Endodermal cell (in vitro differentiated cells): ENCODE data around the gene LTBP2. TPM values are rescaled to one million over a fixed set of nuclear protein-coding genes. Genes with fewer than 3 reads are reported as not detected.
A peak's percentile ranks its signal among the peaks of the same experiment; 100 is the strongest.

Experiments used
- DNase-seq: peaks from one replicate; pipeline ENCODE4 v3.0.0-alpha.2; 2017
- H3K27ac ChIP-seq: 2 replicates; pipeline ENCODE4 v1.5.1; 2013; ENCODE audit warnings: mild to moderate bottlenecking, low read depth, low read length, moderate library complexity
- H3K27me3 ChIP-seq: 2 replicates; pipeline ENCODE4 v1.6.1; 2013; ENCODE audit warnings: mild to moderate bottlenecking, low read length, moderate library complexity; ENCODE audit not compliant: insufficient read depth, control insufficient read depth, poor library complexity, severe bottlenecking
- H3K36me3 ChIP-seq: 2 replicates; pipeline ENCODE4 v1.7.0; 2013; ENCODE audit warnings: mild to moderate bottlenecking, low read length, moderate library complexity; ENCODE audit not compliant: control insufficient read depth, insufficient read depth
- H3K4me1 ChIP-seq: one replicate; pipeline ENCODE4 v1.7.0; 2013; ENCODE audit warnings: low read length; ENCODE audit not compliant: control insufficient read depth, insufficient read depth
- H3K4me3 ChIP-seq: 2 replicates; pipeline ENCODE4 v1.5.1; 2013; ENCODE audit warnings: mild to moderate bottlenecking, low read length, moderate library complexity
- H3K9ac ChIP-seq: 2 replicates; pipeline ENCODE4 v1.6.1; 2013; ENCODE audit warnings: mild to moderate bottlenecking, low read length, moderate library complexity; ENCODE audit not compliant: poor library complexity, severe bottlenecking; ENCODE audit errors: extremely low read depth
- H3K9me3 ChIP-seq: 2 replicates; pipeline ENCODE4 v1.6.1; 2013; ENCODE audit warnings: mild to moderate bottlenecking, low read length, moderate library complexity; ENCODE audit not compliant: control insufficient read depth
- H3K27ac Mint-ChIP-seq: 2 replicates; pipeline ENCODE4 v1.8.0; 2020; ENCODE audit warnings: mixed read lengths
- H3K27me3 Mint-ChIP-seq: 2 replicates; pipeline ENCODE4 v1.8.0; 2021; ENCODE audit warnings: mild to moderate bottlenecking, mixed read lengths; ENCODE audit not compliant: insufficient read depth
- H3K36me3 Mint-ChIP-seq: 2 replicates; pipeline ENCODE4 v1.8.0; 2020; ENCODE audit warnings: low read depth, mixed read lengths
- H3K4me1 Mint-ChIP-seq: 2 replicates; pipeline ENCODE4 v1.8.0; 2020; ENCODE audit warnings: mixed read lengths
- H3K4me3 Mint-ChIP-seq: 2 replicates; pipeline ENCODE4 v1.8.0; 2020; ENCODE audit warnings: mild to moderate bottlenecking, moderate library complexity, mixed read lengths
- H3K9me3 Mint-ChIP-seq: 2 replicates; pipeline ENCODE4 v1.8.0; 2020; ENCODE audit warnings: mild to moderate bottlenecking, mixed read lengths
- CTCF ChIP-seq: fragments of 200-600 bp; sonication (generic); conservative IDR thresholded peaks from 2 replicates; pipeline ENCODE4 v1.5.0; 2021; ENCODE audit warnings: antibody characterized with exemption, mild to moderate bottlenecking
- WGBS, 2 experiments: methylation state at CpG; one replicate each; pipeline versions ENCODE4 v1.1.5 to v1.1.7; 2013; ENCODE audit warnings: missing lambda C conversion rate in 2 of 2, mixed read lengths in 1 of 2; ENCODE audit not compliant: insufficient coverage in 1 of 2, insufficient read length in 1 of 2; 5-methylcytosine and 5-hydroxymethylcytosine counted together
- total RNA-seq, 2 donors: library from RNA; stranded (reverse); fragmentation: NEBNext Ultra II Directional in 1 of 2; extraction: Animal tissue kit (Norgen Biotek cat#: 25700) in 1 of 2; gene quantifications; 2 replicates in 1 of 2; 3 replicates in 1 of 2; pipeline ENCODE4 v1.2.1, GENCODE V29; 2021

The LTBP2 gene
- total RNA-seq, 2 donors from 2014 or later = 1.7 to 2.9 TPM

GRCh38 chr14:74584951-74585350 is 27.1 kb downstream of the LTBP2 start:
- Histone ChIP-seq H3K27me3 (no peaks in the 10 kb centered on the region), H3K4me3 (no peak overlapping the region), H3K9ac (no peak overlapping the region), H3K9me3 (no peaks in the 10 kb centered on the region), H3K27ac (no peak overlapping the region), H3K36me3 (no peaks in the 10 kb centered on the region), H3K4me1 (no peaks in the 10 kb centered on the region)
- Mint-ChIP-seq H3K4me1 (no peaks in the 10 kb centered on the region), H3K4me3 (no peak overlapping the region), H3K27ac (no peak overlapping the region), H3K36me3 (no peaks in the 10 kb centered on the region), H3K9me3 (no peaks in the 10 kb centered on the region), H3K27me3 (peaks cover 1% of the 10 kb centered on the region)
- TF ChIP-seq CTCF = no peak
- 79 to 90% methylated on average over 3 of the region's 5 CpGs for WGBS, 2 experiments
- no peak for DNase-seq

- Mint-ChIP-seq H3K4me1 (no peaks in the 10 kb centered on the region), H3K9me3 (no peaks in the 10 kb centered on the region), H3K27ac (no peak overlapping the region), H3K4me3 (no peak overlapping the region), H3K36me3 (no peaks in the 10 kb centered on the region), H3K27me3 (peaks cover 1% of the 10 kb centered on the region)
- Histone ChIP-seq H3K9ac (no peak overlapping the region), H3K4me3 (no peak overlapping the region), H3K27ac (no peak overlapping the region), H3K27me3 (no peaks in the 10 kb centered on the region), H3K36me3 (no peaks in the 10 kb centered on the region), H3K4me1 (no peaks in the 10 kb centered on the region), H3K9me3 (no peaks in the 10 kb centered on the region)
- WGBS, 2 experiments = 89 to 95% methylated on average over 4 to 6 of the region's 6 CpGs
- TF ChIP-seq CTCF = no peak
- DNase-seq = peak; percentile 58
Measured at GRCh38 chr14:74583689-74584434, 28.2 kb downstream of the LTBP2 start.

- H3K36me3 Mint-ChIP-seq = no peaks in the 10 kb centered on the region
- no peak for DNase-seq
- no peaks in the 10 kb centered on the region for H3K9me3 Mint-ChIP-seq
- H3K27me3 Mint-ChIP-seq = peaks cover 1% of the 10 kb centered on the region
- Histone ChIP-seq H3K36me3 (no peaks in the 10 kb centered on the region), H3K4me3 (no peak overlapping the region), H3K9ac (no peak overlapping the region), H3K9me3 (no peaks in the 10 kb centered on the region), H3K4me1 (no peaks in the 10 kb centered on the region), H3K27ac (no peak overlapping the region), H3K27me3 (no peaks in the 10 kb centered on the region)
- no peak overlapping the region for H3K4me3 Mint-ChIP-seq
- no peaks in the 10 kb centered on the region for H3K4me1 Mint-ChIP-seq
- no peak overlapping the region for H3K27ac Mint-ChIP-seq
- TF ChIP-seq CTCF = no peak
- WGBS, 2 experiments = 68 to 100% methylated on average over 1 of the region's 1 CpG
Measured at GRCh38 chr14:74582910-74583581, 29.0 kb downstream of the LTBP2 start.
